Measurements from ENCODE around the gene BTD.

BTD gene

DNA sequence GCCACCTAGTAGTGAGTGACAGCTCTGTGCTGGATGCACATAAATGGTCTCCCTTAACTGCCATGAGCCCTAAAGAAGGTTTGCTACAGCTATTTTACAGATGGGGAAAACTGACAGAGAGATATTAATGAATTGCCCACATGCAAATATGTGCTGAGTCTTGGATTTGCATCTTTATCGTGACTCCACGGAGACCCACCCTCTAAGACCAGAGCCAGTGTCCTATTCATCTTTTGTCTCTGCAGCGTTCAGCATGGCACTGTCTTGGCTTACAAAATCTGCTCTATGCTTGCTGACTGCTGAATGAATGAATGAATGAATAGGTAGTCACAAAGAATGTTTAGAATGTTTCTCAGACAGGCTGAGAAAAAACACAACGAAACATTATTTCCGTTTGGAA lies 48.3 kb downstream of the BTD start:
- POLR2A ChIA-PET, result no interaction called here
- no peak for DNase-seq (ENCODE audit: extremely low spot score)
- TF ChIP-seq LEF1 (IDR thresholded peaks at IDR 0.05; ENCODE audit: borderline replicate concordance) (no peak), TARDBP (IDR thresholded peaks at IDR 0.05) (no peak), ZNF384 (IDR thresholded peaks at IDR 0.05) (no peak), SP1 (IDR thresholded peaks at IDR 0.05) (no peak)
- CTCF ChIA-PET, result no interaction called here

DNA sequence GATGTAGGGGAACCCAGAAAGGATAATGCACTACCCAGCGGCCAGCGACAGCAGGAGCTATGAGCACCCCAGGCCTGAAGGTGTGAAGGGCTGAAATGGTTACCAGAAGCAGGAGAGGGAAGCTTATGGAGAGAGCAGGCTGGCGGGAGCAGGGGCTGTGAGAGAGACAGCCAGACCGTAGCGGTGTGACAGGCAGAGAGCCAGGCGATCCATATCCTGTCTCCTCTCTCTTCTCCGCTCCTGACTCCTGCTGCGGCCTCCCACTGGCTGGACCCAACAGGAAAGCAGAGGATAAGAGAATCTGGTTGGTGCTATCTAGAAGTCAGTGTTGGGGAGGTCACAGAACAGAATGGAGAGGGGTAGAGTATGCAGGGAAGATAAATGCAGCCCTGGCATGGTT lies 49.9 kb downstream of the BTD start:
- ChIA-PET POLR2A (no interaction called here), CTCF (no interaction called here)
- DNase-seq (ENCODE audit: extremely low spot score), result no peak
- no peak for TF ChIP-seq ARNT (IDR thresholded peaks at IDR 0.05)
- TF ChIP-seq FOXK2 (IDR thresholded peaks at IDR 0.05), result no peak
- no peak for TF ChIP-seq NFRKB (IDR thresholded peaks at IDR 0.05)
- TF ChIP-seq BHLHE40 (IDR thresholded peaks at IDR 0.05; ENCODE audit: borderline replicate concordance), result no peak
- no peak for TF ChIP-seq LEF1 (IDR thresholded peaks at IDR 0.05; ENCODE audit: borderline replicate concordance)
- TF ChIP-seq ELF4 (IDR thresholded peaks at IDR 0.05), result no peak
- no peak for TF ChIP-seq CTBP1 (IDR thresholded peaks at IDR 0.05; ENCODE audit: borderline replicate concordance)
- TF ChIP-seq FOXA1 (IDR thresholded peaks at IDR 0.05), result no peak
- TF ChIP-seq SP1 (IDR thresholded peaks at IDR 0.05), result no peak
- no peak for TF ChIP-seq ZNF384 (IDR thresholded peaks at IDR 0.05)
- no peak for TF ChIP-seq HDGF (IDR thresholded peaks at IDR 0.05; ENCODE audit: borderline replicate concordance)
- TF ChIP-seq TARDBP (IDR thresholded peaks at IDR 0.05), result no peak
- TF ChIP-seq L3MBTL2 (conservative IDR thresholded peaks at IDR 0.05), result no peak
- no peak for TF ChIP-seq SUZ12 (IDR thresholded peaks at IDR 0.05)

GRCh38 chr3:15653321-15653720 lies 51.8 kb downstream of the BTD start:
- ChIA-PET POLR2A (no interaction called here), CTCF (no interaction called here)
- TF ChIP-seq LEF1 (IDR thresholded peaks at IDR 0.05; ENCODE audit: borderline replicate concordance) (no peak), ZNF384 (IDR thresholded peaks at IDR 0.05) (no peak), L3MBTL2 (conservative IDR thresholded peaks at IDR 0.05) (no peak), SUZ12 (IDR thresholded peaks at IDR 0.05) (no peak)
- DNase-seq (ENCODE audit: extremely low spot score), result no peak

DNA sequence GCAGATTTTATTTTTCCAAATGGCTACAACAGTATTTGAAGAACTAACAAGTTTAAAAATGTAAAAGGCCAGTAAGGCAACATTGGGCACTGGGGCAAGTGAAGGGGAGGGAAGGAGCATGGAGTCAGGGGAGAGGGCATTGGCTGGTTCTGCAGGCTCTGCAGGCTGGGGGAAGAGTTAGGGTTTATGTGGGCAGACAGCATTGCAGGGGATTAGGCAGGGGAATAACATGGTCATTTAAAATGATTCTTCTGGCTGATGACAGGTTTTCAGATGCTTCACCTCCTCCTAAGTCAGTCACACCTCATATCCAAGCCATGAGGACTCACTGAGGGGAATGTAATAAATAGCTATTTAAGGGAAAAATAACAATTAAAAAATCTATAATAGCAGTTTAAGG lies 52.6 kb downstream of the BTD start:
- TF ChIP-seq ARNT (IDR thresholded peaks at IDR 0.05), result no peak
- no peak for TF ChIP-seq ZNF384 (IDR thresholded peaks at IDR 0.05)
- no peak for TF ChIP-seq FOXK2 (IDR thresholded peaks at IDR 0.05)
- no peak for TF ChIP-seq BHLHE40 (IDR thresholded peaks at IDR 0.05; ENCODE audit: borderline replicate concordance)
- no peak for TF ChIP-seq HDGF (IDR thresholded peaks at IDR 0.05; ENCODE audit: borderline replicate concordance)
- TF ChIP-seq NFRKB (IDR thresholded peaks at IDR 0.05), result no peak
- no peak for TF ChIP-seq L3MBTL2 (conservative IDR thresholded peaks at IDR 0.05)
- no peak for TF ChIP-seq CTBP1 (IDR thresholded peaks at IDR 0.05; ENCODE audit: borderline replicate concordance)
- TF ChIP-seq PKNOX1 (IDR thresholded peaks at IDR 0.05), result no peak
- no peak for TF ChIP-seq SP1 (IDR thresholded peaks at IDR 0.05)
- no peak for TF ChIP-seq ELF4 (IDR thresholded peaks at IDR 0.05)
- no peak for TF ChIP-seq SUZ12 (IDR thresholded peaks at IDR 0.05)
- TF ChIP-seq FOXA1 (IDR thresholded peaks at IDR 0.05), result no peak
- TF ChIP-seq FOXM1 (IDR thresholded peaks at IDR 0.05; ENCODE audit: borderline replicate concordance), result no peak
- ChIA-PET POLR2A (no interaction called here), CTCF (interaction anchor here (0.6 kb wide), 1 partner anchor 8 kb away, joined by 4 read pairs; no protein-coding TSS in a partner anchor)
- no peak for DNase-seq (ENCODE audit: extremely low spot score)

GRCh38 chr3:15654891-15655290 lies 53.3 kb downstream of the BTD start:
- TF ChIP-seq FOXK2 (IDR thresholded peaks at IDR 0.05) (no peak), SP1 (IDR thresholded peaks at IDR 0.05) (no peak), HDGF (IDR thresholded peaks at IDR 0.05; ENCODE audit: borderline replicate concordance) (no peak), FOXM1 (IDR thresholded peaks at IDR 0.05; ENCODE audit: borderline replicate concordance) (no peak), SUZ12 (IDR thresholded peaks at IDR 0.05) (no peak), CTBP1 (IDR thresholded peaks at IDR 0.05; ENCODE audit: borderline replicate concordance) (no peak), LEF1 (IDR thresholded peaks at IDR 0.05; ENCODE audit: borderline replicate concordance) (no peak), BHLHE40 (IDR thresholded peaks at IDR 0.05; ENCODE audit: borderline replicate concordance) (no peak), ZNF384 (IDR thresholded peaks at IDR 0.05) (no peak), FOXA1 (IDR thresholded peaks at IDR 0.05) (no peak)
- POLR2A ChIA-PET, result no interaction called here

GRCh38 chr3:15656342-15656741 lies 54.8 kb downstream of the BTD start:
- TF ChIP-seq CTBP1 (IDR thresholded peaks at IDR 0.05; ENCODE audit: borderline replicate concordance) (no peak), HDGF (IDR thresholded peaks at IDR 0.05; ENCODE audit: borderline replicate concordance) (no peak), FOXA1 (IDR thresholded peaks at IDR 0.05) (no peak), L3MBTL2 (conservative IDR thresholded peaks at IDR 0.05) (no peak), TARDBP (IDR thresholded peaks at IDR 0.05) (no peak), PKNOX1 (IDR thresholded peaks at IDR 0.05) (no peak), ELF4 (IDR thresholded peaks at IDR 0.05) (no peak), FOXK2 (IDR thresholded peaks at IDR 0.05) (no peak), ZNF384 (IDR thresholded peaks at IDR 0.05) (no peak), FOXM1 (IDR thresholded peaks at IDR 0.05; ENCODE audit: borderline replicate concordance) (no peak), ARNT (IDR thresholded peaks at IDR 0.05) (no peak), SP1 (IDR thresholded peaks at IDR 0.05) (no peak), SUZ12 (IDR thresholded peaks at IDR 0.05) (no peak), LEF1 (IDR thresholded peaks at IDR 0.05; ENCODE audit: borderline replicate concordance) (no peak), NFRKB (IDR thresholded peaks at IDR 0.05) (no peak), BHLHE40 (IDR thresholded peaks at IDR 0.05; ENCODE audit: borderline replicate concordance) (no peak)
- no peak for DNase-seq (ENCODE audit: extremely low spot score)
- ChIA-PET POLR2A (no interaction called here), CTCF (interaction anchor here (0.5 kb wide), 1 partner anchor 13 kb away, joined by 3 read pairs; no protein-coding TSS in a partner anchor)

More at GRCh38 chr3:15654891-15655290, 53.3 kb downstream of the BTD start:
- DNase-seq (ENCODE audit: extremely low spot score), result no peak
- CTCF ChIA-PET, result no interaction called here

DNA sequence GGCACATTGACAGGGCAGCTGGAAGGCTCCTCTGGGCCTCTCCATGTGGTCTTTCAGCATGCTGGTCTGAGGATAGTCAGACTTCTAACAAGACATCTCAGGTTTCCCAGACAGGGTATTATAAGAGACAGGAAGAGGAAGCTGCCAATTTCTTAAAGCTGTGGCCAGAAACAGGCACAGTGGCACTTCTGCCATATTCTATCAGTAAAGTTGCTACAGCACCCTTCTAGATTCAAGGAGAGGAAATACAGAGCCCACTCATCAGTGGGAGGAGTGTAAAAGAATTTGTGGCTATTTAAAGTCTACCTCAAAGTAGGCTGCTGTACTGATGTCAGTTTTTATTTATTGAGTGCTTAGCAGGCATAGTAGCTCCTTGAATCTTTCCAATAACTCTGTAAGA lies 55.5 kb downstream of the BTD start:
- no peak for TF ChIP-seq FOXA1 (IDR thresholded peaks at IDR 0.05)
- no peak for TF ChIP-seq L3MBTL2 (conservative IDR thresholded peaks at IDR 0.05)
- TF ChIP-seq HDGF (IDR thresholded peaks at IDR 0.05; ENCODE audit: borderline replicate concordance), result no peak
- no peak for TF ChIP-seq BHLHE40 (IDR thresholded peaks at IDR 0.05; ENCODE audit: borderline replicate concordance)
- TF ChIP-seq CTBP1 (IDR thresholded peaks at IDR 0.05; ENCODE audit: borderline replicate concordance), result no peak
- TF ChIP-seq SUZ12 (IDR thresholded peaks at IDR 0.05), result no peak
- no peak for TF ChIP-seq LEF1 (IDR thresholded peaks at IDR 0.05; ENCODE audit: borderline replicate concordance)
- no peak for TF ChIP-seq ZNF384 (IDR thresholded peaks at IDR 0.05)
- no peak for TF ChIP-seq FOXM1 (IDR thresholded peaks at IDR 0.05; ENCODE audit: borderline replicate concordance)
- TF ChIP-seq NFRKB (IDR thresholded peaks at IDR 0.05), result no peak
- no peak for TF ChIP-seq ELF4 (IDR thresholded peaks at IDR 0.05)
- TF ChIP-seq TARDBP (IDR thresholded peaks at IDR 0.05), result no peak
- TF ChIP-seq PKNOX1 (IDR thresholded peaks at IDR 0.05), result no peak
- no peak for TF ChIP-seq ARNT (IDR thresholded peaks at IDR 0.05)
- no peak for TF ChIP-seq SP1 (IDR thresholded peaks at IDR 0.05)
- no peak for TF ChIP-seq FOXK2 (IDR thresholded peaks at IDR 0.05)
- ChIA-PET CTCF (no interaction called here), POLR2A (no interaction called here)
- no peak for DNase-seq (ENCODE audit: extremely low spot score)
